Inflammatory macrophage treated with lipopolysaccharide for 1 hour (primary cell): ENCODE results near the gene MARCHF3.

Experiments used
- DNase-seq, 2 donors: peaks; one replicate each; pipeline ENCODE4 v3.0.0-alpha.2; 2020 to 2022

MARCHF3 gene

GRCh38 chr5:126981701-126982100 lies 48.7 kb downstream of the MARCHF3 start:
- DNase-seq, result no peak

GRCh38 chr5:126981222-126981621 lies 49.1 kb downstream of the MARCHF3 start:
- no peak for DNase-seq

GRCh38 chr5:126978258-126978657 lies 52.1 kb downstream of the MARCHF3 start:
- no peak for DNase-seq

GRCh38 chr5:126976520-126977172 lies 53.7 kb downstream of the MARCHF3 start:
- DNase-seq, result no peak

- no peak for DNase-seq
These were observed 54.6 kb downstream of the MARCHF3 start for GRCh38 chr5:126975796-126976195.

GRCh38 chr5:126973193-126973592 lies 57.2 kb downstream of the MARCHF3 start:
- no peak for DNase-seq

- peak; percentile 51 to 68 for DNase-seq
These were observed 58.1 kb downstream of the MARCHF3 start for GRCh38 chr5:126972062-126972895.

GRCh38 chr5:126971455-126972031 lies 58.8 kb downstream of the MARCHF3 start:
- DNase-seq, result peak; percentile 22 to 51

- no peak for DNase-seq
These were observed 59.8 kb downstream of the MARCHF3 start for GRCh38 chr5:126970517-126971017.

- DNase-seq, result no peak
These were observed 60.8 kb downstream of the MARCHF3 start for GRCh38 chr5:126969548-126969947.

GRCh38 chr5:126967808-126968466 lies 62.4 kb downstream of the MARCHF3 start:
- no peak for DNase-seq

- no peak for DNase-seq
These were observed 64.9 kb downstream of the MARCHF3 start for GRCh38 chr5:126965487-126965886.

GRCh38 chr5:126965061-126965475 lies 65.3 kb downstream of the MARCHF3 start:
- peak; percentile 23 to 42 for DNase-seq

- DNase-seq, result no peak
These were observed 66.5 kb downstream of the MARCHF3 start for GRCh38 chr5:126963822-126964375.

- DNase-seq, result no peak
These were observed 68.7 kb downstream of the MARCHF3 start for GRCh38 chr5:126961702-126962101.

- DNase-seq, result no peak
These were observed 69.2 kb downstream of the MARCHF3 start for GRCh38 chr5:126961128-126961527.

GRCh38 chr5:126959188-126959587 lies 71.2 kb downstream of the MARCHF3 start:
- no peak for DNase-seq

GRCh38 chr5:126956991-126957390 lies 73.4 kb downstream of the MARCHF3 start:
- DNase-seq, result no peak

- no peak for DNase-seq
These were observed 75.4 kb downstream of the MARCHF3 start for GRCh38 chr5:126954981-126955380.

GRCh38 chr5:126953640-126954039 lies 76.7 kb downstream of the MARCHF3 start:
- no peak for DNase-seq

GRCh38 chr5:126949475-126949874 lies 80.9 kb downstream of the MARCHF3 start:
- no peak for DNase-seq

- no peak for DNase-seq
These were observed 81.9 kb downstream of the MARCHF3 start for GRCh38 chr5:126948453-126948852.

GRCh38 chr5:126948011-126948355 lies 82.4 kb downstream of the MARCHF3 start:
- DNase-seq, result no peak
